HepG2 (cell line): ENCODE data around the gene NGEF. TPM values are rescaled to one million over a fixed set of nuclear protein-coding genes. Genes with fewer than 3 reads are reported as not detected.

ENCODE experiments used
- HDAC2 ChIP-seq: sonication (generic); formaldehyde crosslinking; IDR thresholded peaks from 2 replicates; pipeline ENCODE4 v1.4.0; 2020; ENCODE audit warnings: missing genetic modification reagents
- IKZF5 ChIP-seq: IDR thresholded peaks from 2 replicates; pipeline ENCODE4 v1.6.1; 2018; ENCODE audit warnings: missing genetic modification reagents, mild to moderate bottlenecking, missing compliant biosample characterization
- KAT8 ChIP-seq: IDR thresholded peaks from 2 replicates; pipeline ENCODE4 v1.6.1; 2016; ENCODE audit warnings: missing genetic modification reagents, missing compliant biosample characterization
- KLF9 ChIP-seq: IDR thresholded peaks from 2 replicates; pipeline ENCODE4 v1.6.1; 2016; ENCODE audit warnings: low read depth
- MBNL3 ChIP-seq: fragments of 250-450 bp; sonication (Bioruptor Pico); conservative IDR thresholded peaks from 2 replicates; pipeline ENCODE4 v1.8.0; 2022; ENCODE audit warnings: mild to moderate bottlenecking, inconsistent platforms
- MEIS1 ChIP-seq: sonication (generic); formaldehyde crosslinking; IDR thresholded peaks from 2 replicates; pipeline ENCODE4 v1.9.0; 2021; ENCODE audit warnings: mild to moderate bottlenecking, missing genetic modification reagents, moderate library complexity, borderline replicate concordance
- NCOR1 ChIP-seq: fragments of 200-600 bp; sonication (generic); IDR thresholded peaks from 2 replicates; pipeline ENCODE4 v1.7.0; 2017; ENCODE audit warnings: antibody characterized with exemption, low read length, borderline replicate concordance
- PITX1 ChIP-seq: sonication (generic); formaldehyde crosslinking; IDR thresholded peaks from 2 replicates; pipeline ENCODE4 v1.5.1; 2020; ENCODE audit warnings: mild to moderate bottlenecking, missing genetic modification reagents
- SP5 ChIP-seq: IDR thresholded peaks from 2 replicates; pipeline ENCODE4 v1.6.1; 2016; ENCODE audit warnings: low read depth, borderline replicate concordance
- SRSF4 ChIP-seq: fragments of 200-400 bp; formaldehyde crosslinking; IDR thresholded peaks from one replicate; pipeline ENCODE4 v1.6.1; 2018; ENCODE audit warnings: mild to moderate bottlenecking, low read depth, low read length, moderate library complexity; ENCODE audit not compliant: poor library complexity, severe bottlenecking
- USF2 ChIP-seq, 2 experiments: sonication (generic) in 1 of 2; formaldehyde crosslinking in 1 of 2; IDR thresholded peaks; 2 replicates each; pipeline versions ENCODE4 v1.5.1 to v1.6.1; 2011 to 2020; ENCODE audit warnings: borderline replicate concordance in 1 of 2, low read depth in 1 of 2, low read length in 1 of 2, mild to moderate bottlenecking in 1 of 2, missing genetic modification reagents in 1 of 2, moderate library complexity in 1 of 2
- ZBTB2 ChIP-seq: sonication (generic); formaldehyde crosslinking; IDR thresholded peaks from 2 replicates; pipeline ENCODE4 v1.8.0; 2022; ENCODE audit warnings: low read depth, missing genetic modification reagents
- ZBTB46 ChIP-seq: sonication (generic); formaldehyde crosslinking; IDR thresholded peaks from 2 replicates; pipeline ENCODE4 v1.4.0; 2020; ENCODE audit warnings: mild to moderate bottlenecking, missing genetic modification reagents, borderline replicate concordance
- ZNF225 ChIP-seq: sonication (generic); formaldehyde crosslinking; IDR thresholded peaks from 2 replicates; pipeline ENCODE4 v1.4.0; 2020; ENCODE audit warnings: mild to moderate bottlenecking, missing genetic modification reagents
- ZNF337 ChIP-seq: sonication (generic); formaldehyde crosslinking; IDR thresholded peaks from 2 replicates; pipeline ENCODE4 v1.5.1; 2020; ENCODE audit warnings: missing genetic modification reagents, low read depth, mild to moderate bottlenecking, borderline replicate concordance
- ZNF441 ChIP-seq: sonication (generic); formaldehyde crosslinking; IDR thresholded peaks from 2 replicates; pipeline ENCODE4 v1.7.0; 2021; ENCODE audit warnings: missing genetic modification reagents, borderline replicate concordance
- ZNF513 ChIP-seq: sonication (generic); formaldehyde crosslinking; conservative IDR thresholded peaks from 2 replicates; pipeline ENCODE4 v1.5.0; 2020; ENCODE audit warnings: missing genetic modification reagents
- ZNF564 ChIP-seq: sonication (generic); formaldehyde crosslinking; IDR thresholded peaks from 2 replicates; pipeline ENCODE4 v1.8.1; 2023; ENCODE audit warnings: mild to moderate bottlenecking, missing genetic modification reagents
- polyA plus RNA-seq, 8 experiments: library from polyadenylated mRNA; depleted of rRNA in 3 of 8; stranded (reverse) in 7 of 8; unstranded in 1 of 8; fragments of >200 nt; fragmentation: Illumina TruSeq in 4 of 8; extraction: Trizol in 4 of 8; gene quantifications; 2 replicates each; pipeline versions ENCODE4 v1.2.1 to v1.2.3, GENCODE V29; 2011 to 2016; ENCODE audit warnings: low read depth in 4 of 8, missing spikeins in 1 of 8, mixed read lengths in 1 of 8; ENCODE audit not compliant: insufficient read depth in 1 of 8
- total RNA-seq, 5 experiments: library from RNA; depleted of rRNA; stranded (reverse); fragments of >200 nt; fragmentation: Illumina TruSeq; extraction: Trizol; gene quantifications; 2 replicates each; pipeline ENCODE4 v1.2.3, GENCODE V29; 2016; ENCODE audit warnings: low read depth in 1 of 5

Gene NGEF
- total and polyA plus RNA-seq, 2 of the 13 experiments (the other 11 are each of a cell fraction or from before 2014, with no cell fraction given): 14.4 to 36.9 TPM

- TF ChIP-seq USF2 (IDR thresholded peaks at IDR 0.05; ENCODE audit: low read depth, low read length): no peak
- TF ChIP-seq USF2 (CRISPR knock-in tag; IDR thresholded peaks at IDR 0.05; ENCODE audit: borderline replicate concordance): no peak
- no peak; the same call in 1 of the 2 replicates for TF ChIP-seq IKZF5 (CRISPR knock-in tag)
- TF ChIP-seq ZBTB46: no peak
- no peak for TF ChIP-seq ZNF337
- TF ChIP-seq HDAC2 (CRISPR knock-in tag): no peak
- TF ChIP-seq ZNF513: no peak
- TF ChIP-seq KLF9 (CRISPR knock-in tag): no peak
- TF ChIP-seq ZNF441 (CRISPR knock-in tag): no peak
- no peak for TF ChIP-seq SRSF4
- no peak; the same call in 1 of the 2 replicates for TF ChIP-seq PITX1 (CRISPR knock-in tag)
- no peak for TF ChIP-seq ZNF225 (CRISPR knock-in tag)
- TF ChIP-seq NCOR1: no peak
- TF ChIP-seq ZBTB2 (CRISPR knock-in tag): no peak
- TF ChIP-seq SP5 (CRISPR knock-in tag): no peak
- no peak for TF ChIP-seq ZNF564 (CRISPR knock-in tag)
- no peak for TF ChIP-seq MBNL3 (CRISPR knock-in tag)
- 0 out of 2 replicates have a peak, but pooled peaks have one; percentile 18 for TF ChIP-seq KAT8
- no peak for TF ChIP-seq MEIS1
These were observed 41.1 kb upstream of the NGEF start (continued) for GRCh38 chr2:233053928-233054784.
